ENCODE data around the gene KLF12.

DNA sequence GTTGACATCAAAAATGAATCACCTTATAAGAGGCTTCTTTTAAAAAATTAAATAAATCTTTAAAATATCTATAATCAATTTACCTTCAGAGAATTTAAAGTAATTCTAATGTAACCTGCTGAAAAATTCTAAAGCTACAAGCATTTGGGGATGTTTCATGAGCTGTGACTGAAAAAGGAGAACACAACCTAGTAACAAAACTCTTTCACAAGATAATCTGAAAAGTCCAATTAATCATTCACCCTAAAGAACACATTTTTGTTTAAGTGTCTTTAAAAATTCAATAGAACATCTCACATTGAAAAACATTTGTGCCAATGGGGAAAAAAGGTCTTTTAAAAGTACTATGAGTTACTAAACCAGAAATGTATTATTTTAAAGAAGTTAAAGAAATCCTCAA, 22.8 kb downstream of the KLF12 start:
- TF ChIP-seq CTCF (IDR thresholded peaks at IDR 0.05) = no peak
- TF ChIP-seq POLR2A (IDR thresholded peaks at IDR 0.05) = no peak

All from esophagus squamous epithelium (tissue), 4 donors.